Kidney epithelial cell (primary cell): ENCODE data around the gene CHI3L1. TPM values are rescaled to one million over a fixed set of nuclear protein-coding genes. Genes with fewer than 3 reads are reported as not detected.

Experiments used
- total RNA-seq: library from RNA; depleted of rRNA; stranded (reverse); fragments of >200 nt; gene quantifications from 2 replicates; pipeline ENCODE4 v1.2.3, GENCODE V29; 2015

Gene CHI3L1
- total RNA-seq, 1 donor from 2014 or later = 1.5 TPM

Other genes starting within 250 kb of the CHI3L1 start
- gene ADIPOR1, start 228.4 kb downstream of the CHI3L1 start, total RNA-seq = 76.6 and 77.8 TPM in 2 replicates
- gene CYB5R1, start 219.4 kb downstream of the CHI3L1 start, total RNA-seq = 36.1 and 43.4 TPM in 2 replicates
- 81.9 and 83.2 TPM in 2 replicates for gene TMEM183A, start 179.3 kb downstream of the CHI3L1 start, total RNA-seq
- gene PPFIA4, start 160.2 kb downstream of the CHI3L1 start, total RNA-seq = 0.13 and 0.62 TPM in 2 replicates
- not detected in 2 replicates for gene MYOG, start 100.7 kb downstream of the CHI3L1 start, total RNA-seq
- gene ADORA1, start 59.0 kb downstream of the CHI3L1 start, total RNA-seq = 5.6 and 7.0 TPM in 2 replicates
- not detected in 2 replicates for gene MYBPH, start 10.9 kb downstream of the CHI3L1 start, total RNA-seq
- gene CHIT1, start 43.0 kb upstream of the CHI3L1 start, total RNA-seq = not detected in 2 replicates
- gene BTG2, start 118.8 kb upstream of the CHI3L1 start, total RNA-seq = 24.1 and 24.3 TPM in 2 replicates
- 0.62 and 0.79 TPM in 2 replicates for gene FMOD, start 164.4 kb upstream of the CHI3L1 start, total RNA-seq